RWPE1 (cell line): Measurements from ENCODE around the gene IMPA2.

Source experiments
- CTCF ChIA-PET: fragments of 350-600 bp; sonication (Branson Sonifier 250); formaldehyde crosslinking; extraction: SDS; loops from one replicate; lab custom pipeline; 2021; lab: Yijun Ruan, JAX
- POLR2A ChIA-PET: fragments of 400-600 bp; formaldehyde crosslinking; extraction: SDS; loops from one replicate; lab custom pipeline; 2020; ENCODE audit warnings: antibody characterized with exemption; ENCODE audit not compliant: low non-redundant PET; lab: Yijun Ruan, JAX
- DNase-seq: peaks from one replicate; pipeline ENCODE4 v3.0.0; 2012; ENCODE audit warnings: low spot score
- H3K27ac ChIP-seq: fragments of 450-650 bp; 2 replicates; pipeline ENCODE4 v1.5.1; 2017
- CTCF ChIP-seq: fragments of 450-650 bp; conservative IDR thresholded peaks from 2 replicates; pipeline ENCODE4 v1.5.1; 2017; ENCODE audit warnings: low read depth, mild to moderate bottlenecking

Gene IMPA2

GRCh38 chr18:12046046-12046750 lies 64.9 kb downstream of the IMPA2 start:
- POLR2A ChIA-PET, result no interaction called here
- no peak overlapping the region for H3K27ac ChIP-seq
- no peak for TF ChIP-seq CTCF
- no peak for DNase-seq
- CTCF ChIA-PET, result interaction anchor here (0.9 kb wide), 1 partner anchor 137 kb away, joined by 3 read pairs; no protein-coding TSS in a partner anchor

GRCh38 chr18:12046751-12047335 lies 65.5 kb downstream of the IMPA2 start:
- no peak overlapping the region for H3K27ac ChIP-seq
- no peak for TF ChIP-seq CTCF
- DNase-seq, result no peak
- ChIA-PET POLR2A (no interaction called here), CTCF (interaction anchor here (0.9 kb wide), 1 partner anchor 137 kb away, joined by 3 read pairs; no protein-coding TSS in a partner anchor)

- DNase-seq, result no peak
- TF ChIP-seq CTCF, result no peak
- ChIA-PET POLR2A (no interaction called here), CTCF (interaction anchor here (0.6 to 2.7 kb wide), 3 partner anchors 10 to 219 kb away, joined by 3 to 15 read pairs (median 5); no protein-coding TSS in a partner anchor)
- H3K27ac ChIP-seq, result no peak overlapping the region
Measured at GRCh38 chr18:12048010-12048826, 66.9 kb downstream of the IMPA2 start.

- H3K27ac ChIP-seq, result no peak overlapping the region
- no peak for DNase-seq
- TF ChIP-seq CTCF, result no peak
- ChIA-PET CTCF (interaction anchor here (0.6 to 2.7 kb wide), 2 partner anchors 10 to 15 kb away, joined by 3 to 15 read pairs; no protein-coding TSS in a partner anchor), POLR2A (no interaction called here)
Measured at GRCh38 chr18:12048827-12049175, 67.5 kb downstream of the IMPA2 start.

- POLR2A ChIA-PET, result no interaction called here
- CTCF ChIA-PET, result interaction anchor here (1.3 to 2.7 kb wide), 2 partner anchors 10 to 12 kb away, joined by 4 to 15 read pairs; no protein-coding TSS in a partner anchor
- no peak for DNase-seq
- no peak for TF ChIP-seq CTCF
- H3K27ac ChIP-seq, result no peak overlapping the region
Measured at GRCh38 chr18:12049978-12050811, 68.9 kb downstream of the IMPA2 start.
